GM13976 (cell line): ENCODE data around the gene DIO1.

ENCODE experiments used
- DNase-seq: peaks from one replicate; pipeline ENCODE4 v3.0.0; 2012; ENCODE audit warnings: low spot score
- in situ Hi-C: fragments of 300-500 bp; cut with MboI; formaldehyde crosslinking; loops from one replicate; pipeline ENCODE4 v1.12.0; 2022; ENCODE audit warnings: low sequenced_read_pairs, mixed read lengths, inconsistent platforms; ENCODE audit not compliant: unreplicated experiment
- TF ChIP-seq, protein P1 (sequence below): IDR thresholded peaks from 2 replicates; pipeline ENCODE4 v1.5.1; 2012; ENCODE audit warnings: borderline replicate concordance, mild to moderate bottlenecking; ENCODE audit not compliant: insufficient read depth; ENCODE audit errors: extremely low read depth, missing control alignments, control extremely low read depth

The DIO1 gene

DNA sequence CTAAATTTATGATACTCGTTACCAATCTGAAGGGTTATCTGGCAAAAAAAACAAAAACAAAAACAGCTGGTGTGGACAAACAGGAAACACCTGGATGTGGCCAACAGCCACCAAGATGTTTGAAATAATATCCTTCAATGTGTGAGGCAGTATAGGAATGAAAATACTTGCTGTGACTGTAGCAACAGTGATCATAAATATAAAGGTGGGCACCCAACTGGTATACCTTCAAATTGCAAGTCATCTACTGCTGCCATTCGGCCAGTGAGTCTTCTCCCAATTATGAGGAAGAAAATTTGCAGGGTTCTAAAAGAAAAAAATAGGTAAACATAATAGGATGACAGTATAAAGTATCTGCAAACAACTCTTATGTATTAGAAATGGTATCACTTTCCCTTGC is 5.3 kb upstream of the DIO1 start:
- in situ Hi-C loops = no loop called here
- TF ChIP-seq, protein P1, sequence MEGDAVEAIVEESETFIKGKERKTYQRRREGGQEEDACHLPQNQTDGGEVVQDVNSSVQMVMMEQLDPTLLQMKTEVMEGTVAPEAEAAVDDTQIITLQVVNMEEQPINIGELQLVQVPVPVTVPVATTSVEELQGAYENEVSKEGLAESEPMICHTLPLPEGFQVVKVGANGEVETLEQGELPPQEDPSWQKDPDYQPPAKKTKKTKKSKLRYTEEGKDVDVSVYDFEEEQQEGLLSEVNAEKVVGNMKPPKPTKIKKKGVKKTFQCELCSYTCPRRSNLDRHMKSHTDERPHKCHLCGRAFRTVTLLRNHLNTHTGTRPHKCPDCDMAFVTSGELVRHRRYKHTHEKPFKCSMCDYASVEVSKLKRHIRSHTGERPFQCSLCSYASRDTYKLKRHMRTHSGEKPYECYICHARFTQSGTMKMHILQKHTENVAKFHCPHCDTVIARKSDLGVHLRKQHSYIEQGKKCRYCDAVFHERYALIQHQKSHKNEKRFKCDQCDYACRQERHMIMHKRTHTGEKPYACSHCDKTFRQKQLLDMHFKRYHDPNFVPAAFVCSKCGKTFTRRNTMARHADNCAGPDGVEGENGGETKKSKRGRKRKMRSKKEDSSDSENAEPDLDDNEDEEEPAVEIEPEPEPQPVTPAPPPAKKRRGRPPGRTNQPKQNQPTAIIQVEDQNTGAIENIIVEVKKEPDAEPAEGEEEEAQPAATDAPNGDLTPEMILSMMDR = no peak
- DNase-seq = no peak

DNA sequence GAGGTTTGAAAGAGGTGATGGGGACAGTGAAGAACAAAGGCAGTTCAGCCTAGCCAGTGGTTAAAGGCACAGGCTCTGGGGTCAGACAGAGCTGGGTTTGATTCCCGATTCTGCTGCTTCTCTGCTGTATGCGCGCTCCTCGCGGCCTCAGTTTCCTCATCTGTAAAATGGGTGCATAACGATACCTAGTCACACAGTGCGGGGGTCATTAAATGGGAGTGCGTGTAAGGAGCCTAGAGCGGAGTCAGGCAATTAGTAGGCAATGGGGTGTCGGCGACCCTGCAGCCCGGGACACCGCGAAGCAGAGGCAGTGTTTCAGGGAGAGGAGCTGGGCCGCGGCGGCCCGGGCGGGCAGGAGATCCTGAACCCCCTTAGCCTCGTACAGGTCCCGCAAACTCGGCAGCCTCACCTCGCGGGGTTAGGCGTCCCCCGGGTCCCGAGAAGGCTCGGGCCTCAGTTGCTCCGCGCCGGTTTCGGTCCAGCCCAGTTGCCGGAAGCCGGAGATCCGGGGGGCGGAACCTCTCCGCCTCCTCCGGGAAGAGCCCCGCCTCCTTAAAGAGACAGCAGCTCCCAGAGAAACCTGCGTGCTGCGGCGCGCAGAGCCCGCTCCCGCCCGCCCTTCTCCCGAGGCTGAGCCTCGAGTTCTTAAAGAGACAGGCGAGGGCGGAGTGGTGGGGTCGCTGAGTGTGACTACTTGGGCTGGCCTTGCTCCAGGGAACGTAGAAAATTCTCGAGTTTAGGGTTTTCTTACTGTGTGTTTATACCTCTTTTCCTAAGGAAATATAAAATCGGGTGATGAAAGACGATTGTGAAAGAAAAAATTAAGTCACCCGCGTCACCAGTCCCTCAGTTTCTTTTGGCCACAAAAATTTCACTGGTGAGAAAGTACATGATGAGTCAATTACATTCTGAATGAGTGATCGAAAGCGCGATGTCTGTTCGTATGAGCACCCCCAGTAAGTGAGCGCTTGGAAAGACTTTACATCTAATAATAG is 4.4 kb upstream of the DIO1 start, which contains the start of gene YIPF1:
Gene YIPF1 (minus strand): TSS at position 494 of the 995 bp plus-strand sequence. CDS start 860 bp downstream, outside the sequence.
- peak; percentile 93 for DNase-seq
- in situ Hi-C loops = no loop called here
- TF ChIP-seq, protein P1 = no peak

DNA sequence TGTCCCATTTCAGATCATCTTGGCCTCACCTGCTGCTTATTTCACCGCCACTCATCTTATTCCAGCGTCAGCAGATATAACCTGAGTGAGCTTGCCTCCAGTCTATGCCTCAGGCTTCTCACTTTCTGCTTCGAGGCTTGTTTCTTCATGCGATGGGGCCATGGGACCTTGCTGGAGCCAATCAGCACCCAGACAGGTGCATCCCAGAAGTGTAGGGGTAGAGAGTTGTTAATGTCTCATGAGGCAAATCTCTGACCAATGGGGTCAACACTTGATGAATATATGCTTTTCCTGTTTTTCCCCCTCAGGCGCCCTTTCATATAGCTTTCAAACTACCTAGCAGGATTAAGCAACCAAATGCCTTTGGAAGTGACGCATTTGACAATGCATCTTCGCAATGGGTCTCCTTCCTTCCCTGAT is 3.5 kb upstream of the DIO1 start:
- in situ Hi-C loops = no loop called here
- DNase-seq = no peak
- TF ChIP-seq, protein P1 = no peak

DNA sequence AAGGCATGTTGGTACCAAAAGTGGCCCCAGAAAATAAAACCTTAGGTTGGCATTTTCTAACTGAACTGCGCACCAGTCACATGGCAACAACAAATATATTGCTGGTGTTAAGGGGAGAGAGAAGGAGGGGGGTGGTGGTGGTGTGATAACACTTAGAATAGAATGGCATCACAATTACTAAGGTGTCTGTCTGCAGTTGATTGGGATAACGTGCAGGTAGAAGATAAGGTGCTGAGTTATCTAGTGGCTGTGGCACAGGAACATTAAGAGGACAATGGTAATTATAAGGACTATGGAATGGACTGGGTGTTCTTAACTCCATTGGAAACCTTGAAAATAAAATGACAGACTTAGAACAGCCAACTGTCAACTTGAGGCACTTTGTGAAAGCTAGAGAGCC is 3.0 kb upstream of the DIO1 start:
- TF ChIP-seq, protein P1 = no peak
- no peak for DNase-seq
- in situ Hi-C loops = no loop called here

DNA sequence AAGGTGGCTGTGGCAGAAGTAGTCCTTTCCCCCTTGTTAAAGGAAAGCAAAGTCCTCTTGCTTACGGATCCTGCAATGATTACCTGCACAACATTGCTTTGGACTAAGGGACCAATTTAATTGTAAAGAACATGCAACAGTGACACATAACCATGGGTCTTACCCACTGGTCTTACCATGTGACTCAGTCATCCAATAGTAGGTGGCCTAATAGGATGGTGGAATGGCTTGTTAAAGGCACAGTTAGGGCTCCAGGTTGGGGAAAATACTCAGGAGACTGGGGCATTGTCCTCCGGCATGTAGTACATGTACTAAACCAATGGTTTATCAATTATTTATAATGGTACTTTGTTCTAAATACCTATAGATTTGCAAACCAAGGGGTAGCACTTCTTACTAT is 2.3 kb upstream of the DIO1 start:
- no peak for DNase-seq
- TF ChIP-seq, protein P1 = no peak
- in situ Hi-C loops = no loop called here

DNA sequence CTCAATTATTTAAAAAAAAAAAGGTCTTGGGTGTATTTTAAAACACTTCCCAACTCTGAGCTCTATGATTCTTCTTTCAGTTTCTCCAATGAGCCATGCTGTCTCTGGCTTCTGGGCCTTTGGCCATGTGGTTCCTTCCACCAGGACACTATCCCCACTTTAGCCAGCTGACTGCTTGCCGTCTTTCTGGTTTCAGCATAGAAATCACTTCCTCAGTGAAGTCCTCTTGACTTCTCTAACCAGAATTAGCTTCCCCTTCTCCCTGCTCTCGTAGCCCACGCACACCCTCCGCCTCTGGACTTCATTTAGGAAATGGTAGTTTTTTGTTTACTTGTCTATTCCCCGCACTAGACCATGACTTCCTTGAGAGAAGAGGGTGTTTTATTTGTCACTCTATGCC is 1.1 kb upstream of the DIO1 start:
- DNase-seq = peak; percentile 30
- TF ChIP-seq, protein P1 = no peak
- in situ Hi-C loops = no loop called here

DNA sequence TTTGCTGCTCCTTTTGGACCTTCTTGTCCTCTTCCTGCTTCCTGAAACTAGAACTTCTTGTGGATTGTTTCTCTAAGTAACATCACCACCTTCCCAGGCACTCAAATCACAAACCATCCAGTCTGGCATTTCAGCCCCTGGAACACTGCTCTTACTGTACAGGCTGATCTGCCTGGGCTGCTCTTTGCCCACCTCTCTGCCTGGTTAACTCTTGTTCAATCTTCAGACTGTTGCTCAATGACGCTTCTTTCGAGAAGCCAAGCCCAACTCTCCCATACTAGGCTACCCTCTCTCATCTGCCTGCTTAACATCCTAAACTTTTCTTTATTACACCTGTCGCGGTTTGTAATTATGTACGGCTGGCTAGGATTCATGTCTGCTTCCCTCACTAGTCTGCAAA is 657 bp downstream of the DIO1 start:
- TF ChIP-seq, protein P1 = no peak
- in situ Hi-C loops = no loop called here
- no peak for DNase-seq
